Progenitor cell of endocrine pancreas (in vitro differentiated cells): ENCODE results near the gene TACR2. TPM values are rescaled to one million over a fixed set of nuclear protein-coding genes. Genes with fewer than 3 reads are reported as not detected.

Source experiments
- DNase-seq: peaks from one replicate; pipeline ENCODE4 v3.0.0; 2021; ENCODE audit warnings: low spot score; ENCODE audit not compliant: unreplicated experiment
- H3K27ac Mint-ChIP-seq: 2 replicates; pipeline ENCODE4 v1.8.0; 2021; ENCODE audit warnings: mild to moderate bottlenecking, moderate library complexity, mixed read lengths
- H3K27me3 Mint-ChIP-seq: 2 replicates; pipeline ENCODE4 v1.8.0; 2021; ENCODE audit warnings: mixed read lengths
- H3K36me3 Mint-ChIP-seq: 2 replicates; pipeline ENCODE4 v1.8.0; 2022; ENCODE audit warnings: mixed read lengths; ENCODE audit not compliant: insufficient read depth
- H3K4me1 Mint-ChIP-seq: 2 replicates; pipeline ENCODE4 v1.8.0; 2021; ENCODE audit warnings: low read depth, mixed read lengths
- H3K4me3 Mint-ChIP-seq: 2 replicates; pipeline ENCODE4 v1.8.0; 2021; ENCODE audit warnings: low read depth, mild to moderate bottlenecking, moderate library complexity, mixed read lengths
- H3K9me3 Mint-ChIP-seq: 2 replicates; pipeline ENCODE4 v1.8.0; 2021; ENCODE audit warnings: low read depth, mixed read lengths
- CTCF ChIP-seq: fragments of 200-600 bp; sonication (generic); IDR thresholded peaks from one replicate; pipeline ENCODE4 v1.5.0; 2021; ENCODE audit warnings: antibody characterized with exemption, mild to moderate bottlenecking; ENCODE audit not compliant: unreplicated experiment
- total RNA-seq: library from RNA; stranded (reverse); gene quantifications from 2 replicates; pipeline ENCODE4 v1.2.1, GENCODE V29; 2021

The TACR2 gene
- total RNA-seq, 1 donor from 2014 or later, result not detected

- peak overlapping the region; percentile 59 for H3K27ac Mint-ChIP-seq
- H3K9me3 Mint-ChIP-seq, result no peaks in the 10 kb centered on the region
- DNase-seq, result peak; percentile 91
- no peaks in the 10 kb centered on the region for H3K36me3 Mint-ChIP-seq
- peak overlapping the region; percentile 35 for H3K4me3 Mint-ChIP-seq
- TF ChIP-seq CTCF, result peak; percentile 83
- H3K4me1 Mint-ChIP-seq, result peaks cover 2% of the 10 kb centered on the region
- H3K27me3 Mint-ChIP-seq, result peaks cover 21% of the 10 kb centered on the region
Measured at GRCh38 chr10:69408318-69409175, 8.2 kb downstream of the TACR2 start.

- Mint-ChIP-seq H3K9me3 (no peaks in the 10 kb centered on the region), H3K4me3 (no peak overlapping the region), H3K36me3 (no peaks in the 10 kb centered on the region), H3K27ac (no peak overlapping the region), H3K27me3 (peaks cover 21% of the 10 kb centered on the region), H3K4me1 (peaks cover 2% of the 10 kb centered on the region)
- TF ChIP-seq CTCF, result peak; percentile 37
- DNase-seq, result no peak
Measured at GRCh38 chr10:69407621-69408301, 9.0 kb downstream of the TACR2 start.

GRCh38 chr10:69406816-69407580, 9.7 kb downstream of the TACR2 start:
- Mint-ChIP-seq H3K27me3 (peaks cover 21% of the 10 kb centered on the region), H3K9me3 (no peaks in the 10 kb centered on the region), H3K27ac (no peak overlapping the region), H3K36me3 (no peaks in the 10 kb centered on the region), H3K4me3 (no peak overlapping the region), H3K4me1 (peaks cover 2% of the 10 kb centered on the region)
- no peak for DNase-seq
- no peak for TF ChIP-seq CTCF

- Mint-ChIP-seq H3K4me1 (peaks cover 2% of the 10 kb centered on the region), H3K27ac (peak overlapping the region; percentile 51), H3K9me3 (no peaks in the 10 kb centered on the region), H3K4me3 (no peak overlapping the region), H3K27me3 (peaks cover 18% of the 10 kb centered on the region), H3K36me3 (peaks cover 2% of the 10 kb centered on the region)
- no peak for TF ChIP-seq CTCF
- no peak for DNase-seq
Measured at GRCh38 chr10:69406302-69406811, 10.4 kb downstream of the TACR2 start.

GRCh38 chr10:69405221-69405620, 11.5 kb downstream of the TACR2 start:
- no peak for DNase-seq
- Mint-ChIP-seq H3K4me3 (no peak overlapping the region), H3K9me3 (no peaks in the 10 kb centered on the region), H3K27ac (no peak overlapping the region), H3K36me3 (peaks cover 7% of the 10 kb centered on the region), H3K27me3 (peaks cover 12% of the 10 kb centered on the region), H3K4me1 (peaks cover 2% of the 10 kb centered on the region)
- TF ChIP-seq CTCF, result no peak
